ENCODE results near the gene JMJD1C.

- TF ChIP-seq POLR2A (IDR thresholded peaks at IDR 0.05; ENCODE audit: low read length), result no peak
- no peak for TF ChIP-seq CTCF (IDR thresholded peaks at IDR 0.05)
- TF ChIP-seq KDM1A (IDR thresholded peaks at IDR 0.05; ENCODE audit: low read depth), result no peak
- peak; percentile 48 for TF ChIP-seq MAFK (IDR thresholded peaks at IDR 0.05; ENCODE audit: partially characterized antibody)
- no peak for TF ChIP-seq RCOR1 (IDR thresholded peaks at IDR 0.05; ENCODE audit: low read depth, low read length)
- TF ChIP-seq RAD21 (conservative IDR thresholded peaks at IDR 0.05 in 1 of 2, IDR thresholded peaks at IDR 0.05 in 1 of 2), result no peak
- TF ChIP-seq JUN (IDR thresholded peaks at IDR 0.05), result no peak
- TF ChIP-seq MAX (IDR thresholded peaks at IDR 0.05), result no peak
- no peak for TF ChIP-seq EP300 (IDR thresholded peaks at IDR 0.05)
- no peak for TF ChIP-seq ELK1 (IDR thresholded peaks at IDR 0.05; ENCODE audit: low read depth, low read length)
- no peak for TF ChIP-seq FOSL2 (IDR thresholded peaks at IDR 0.05)
- no peak for TF ChIP-seq FOSL2 (CRISPR knock-in tag; IDR thresholded peaks at IDR 0.05)
These were observed 36.2 kb upstream of the JMJD1C start for GRCh38 chr10:63501954-63502353.
